GM21390 (cell line): ENCODE results near the gene FHIT.

Source experiments
- ATAC-seq: cut with Tn5 transposase; IDR thresholded peaks from one replicate; pipeline ENCODE4 v1.9.1; 2021; ENCODE audit not compliant: unreplicated experiment

Gene FHIT

DNA sequence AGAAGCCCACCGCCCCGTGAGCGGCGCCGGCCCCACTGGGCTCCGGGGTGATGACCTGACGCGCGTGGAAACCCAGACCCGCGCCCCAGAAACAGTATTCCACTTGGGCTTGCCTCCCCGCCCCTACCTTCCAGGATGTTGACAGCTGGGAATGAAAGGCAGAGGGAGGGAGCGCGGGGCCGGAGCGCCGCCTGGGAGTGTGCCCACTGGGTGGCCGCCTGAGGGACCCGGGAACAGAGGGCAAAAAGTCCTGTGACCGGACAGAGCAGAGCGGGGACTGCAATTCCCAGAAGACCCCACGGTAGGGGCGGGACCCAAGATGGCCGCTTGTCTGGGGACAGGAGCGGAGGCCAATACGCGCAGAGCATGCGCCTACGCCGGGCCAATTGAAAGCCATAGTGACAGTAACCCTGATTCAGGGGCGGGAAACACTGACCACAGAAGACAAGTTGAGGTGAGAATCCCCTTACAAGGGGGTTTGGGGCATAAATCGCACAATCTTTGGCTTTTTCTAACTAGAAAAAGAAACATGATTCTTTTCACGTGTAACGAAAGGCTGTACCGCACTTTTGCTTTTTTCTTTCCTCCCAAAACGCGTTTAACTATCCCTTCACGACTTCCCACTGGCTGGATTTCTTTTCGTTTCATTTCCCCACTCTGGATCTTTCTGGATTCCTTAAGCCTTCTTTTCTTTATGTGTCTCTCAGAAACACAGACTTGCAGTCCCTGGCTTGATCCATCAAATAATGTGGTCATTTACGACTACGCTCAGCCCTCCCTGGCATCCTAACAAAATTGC lies at the start of gene FHIT:
Gene FHIT (minus strand): TSS at position 279 of the 799 bp plus-strand sequence.
- ATAC-seq = peak; percentile 90

DNA sequence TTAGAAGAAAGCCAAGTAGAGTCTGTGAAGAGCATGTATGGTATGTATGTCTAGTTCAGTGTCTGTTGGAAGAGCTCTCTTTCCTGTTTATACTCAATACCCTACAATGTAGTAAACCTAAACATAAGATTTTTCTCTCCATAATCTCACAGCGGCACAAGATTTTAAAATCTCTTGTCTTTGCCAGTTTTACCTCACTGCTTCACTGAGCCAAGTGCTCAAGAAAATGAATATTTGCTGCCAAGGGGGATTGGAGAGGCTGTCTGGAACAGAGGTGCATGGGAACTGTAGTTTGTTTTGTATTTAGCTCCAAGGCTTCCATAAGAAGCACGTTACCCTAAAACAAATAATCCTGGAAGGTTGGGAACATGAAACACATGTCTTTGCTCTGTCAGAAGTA lies 49.5 kb upstream of the FHIT start:
- ATAC-seq = no peak

DNA sequence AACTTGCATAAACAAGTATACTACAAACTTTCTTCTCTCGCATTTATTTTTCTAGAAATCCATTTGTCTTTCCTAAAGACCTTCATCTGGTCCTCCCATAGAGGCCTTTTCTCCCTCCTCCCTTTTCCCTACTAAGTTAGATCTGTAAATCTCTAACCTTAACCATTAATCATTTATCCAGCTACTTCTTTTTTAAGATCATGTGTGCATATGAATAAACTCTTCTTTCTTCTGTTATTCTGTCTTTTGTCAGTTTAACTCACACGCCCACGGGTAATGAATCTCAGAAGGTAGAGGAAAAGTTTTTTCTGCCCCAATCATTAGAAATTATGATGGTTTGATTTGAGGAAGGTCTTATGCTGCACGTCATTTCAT lies 48.7 kb upstream of the FHIT start:
- ATAC-seq = no peak

DNA sequence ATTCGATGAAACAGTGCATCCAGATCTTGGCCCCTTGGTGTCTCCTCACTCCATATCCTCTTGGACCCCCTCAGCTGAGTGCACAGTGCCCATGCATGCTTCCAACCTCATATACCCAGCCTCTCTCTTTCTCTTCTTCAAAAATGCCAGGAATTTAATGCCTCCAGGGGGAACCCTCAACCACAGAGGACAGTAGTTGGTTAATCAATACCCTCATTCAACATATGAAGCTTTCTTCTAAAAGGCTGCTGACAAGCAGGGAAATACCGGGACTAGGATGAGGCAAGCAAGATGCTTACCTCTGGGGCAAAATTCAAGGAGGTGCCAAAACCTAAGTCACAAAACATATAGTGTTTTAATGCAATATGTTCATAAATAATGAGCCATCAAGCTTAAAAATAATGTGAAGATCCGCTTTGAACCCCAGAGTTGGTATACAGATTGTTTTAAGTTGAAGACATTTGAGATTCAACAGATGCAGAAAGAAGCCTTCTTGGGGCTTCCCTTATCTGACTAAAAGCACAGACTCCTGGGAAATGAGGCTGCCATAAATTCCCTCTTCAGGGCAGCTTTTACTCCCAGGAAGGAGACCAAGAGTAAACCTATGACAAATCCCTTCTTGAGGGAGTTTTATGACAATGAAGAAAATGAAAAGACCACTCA lies 48.2 kb upstream of the FHIT start:
- no peak for ATAC-seq

DNA sequence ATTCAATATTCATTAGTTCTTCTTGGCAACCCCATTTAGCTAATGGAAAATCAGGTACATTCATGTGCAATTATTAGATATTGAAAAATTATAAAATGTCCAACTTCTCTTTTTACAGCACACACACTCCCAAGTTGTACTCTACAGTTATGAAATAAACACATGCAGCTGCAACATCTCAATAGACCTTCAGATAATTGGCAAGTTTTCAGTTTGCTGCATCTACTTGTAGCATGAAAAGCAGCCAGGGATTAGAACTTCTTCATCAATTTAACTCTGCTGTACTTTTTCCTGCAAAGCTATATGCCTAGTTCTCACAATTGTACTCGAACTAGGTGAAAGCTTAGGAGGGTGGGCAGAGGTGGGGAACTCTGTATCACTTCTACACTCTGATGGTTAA lies 46.6 kb upstream of the FHIT start:
- ATAC-seq = no peak

DNA sequence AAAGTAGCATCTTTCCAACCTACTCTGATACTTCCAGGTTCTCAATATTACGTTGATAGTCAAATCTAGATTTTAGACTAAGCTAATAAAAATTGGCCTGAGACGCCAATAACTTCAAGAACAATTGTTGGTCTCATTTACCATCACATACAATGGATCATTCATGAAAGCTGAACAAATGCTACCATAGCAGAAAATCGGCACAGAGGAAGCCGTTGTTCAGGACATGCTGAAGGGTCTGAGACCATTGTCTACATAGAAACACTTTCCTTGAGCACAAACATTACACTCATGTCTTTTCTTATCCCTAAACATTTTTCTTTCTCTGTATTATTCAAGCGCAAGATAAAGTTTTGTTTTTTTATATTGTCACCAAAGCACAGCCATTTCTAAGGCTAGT lies 37.2 kb upstream of the FHIT start:
- ATAC-seq = no peak

DNA sequence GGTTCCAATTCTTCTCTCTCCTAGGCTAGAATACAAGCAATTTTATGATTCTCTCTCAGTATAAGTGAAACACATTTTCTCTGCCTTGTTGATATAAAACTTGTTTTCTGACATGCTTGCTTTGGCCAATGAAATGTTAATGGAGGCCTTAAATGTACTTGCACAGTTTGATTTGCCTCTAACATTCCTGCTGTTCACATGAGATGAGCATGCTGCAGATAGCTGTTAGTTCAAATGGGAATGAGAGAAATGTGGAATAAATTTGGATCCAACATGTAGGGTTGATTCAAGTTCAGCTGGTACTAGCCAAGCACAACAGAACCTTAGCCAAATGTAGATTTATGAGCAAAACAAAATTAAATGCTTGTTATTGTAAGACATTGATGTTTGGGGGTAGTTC lies 32.6 kb upstream of the FHIT start:
- no peak for ATAC-seq

DNA sequence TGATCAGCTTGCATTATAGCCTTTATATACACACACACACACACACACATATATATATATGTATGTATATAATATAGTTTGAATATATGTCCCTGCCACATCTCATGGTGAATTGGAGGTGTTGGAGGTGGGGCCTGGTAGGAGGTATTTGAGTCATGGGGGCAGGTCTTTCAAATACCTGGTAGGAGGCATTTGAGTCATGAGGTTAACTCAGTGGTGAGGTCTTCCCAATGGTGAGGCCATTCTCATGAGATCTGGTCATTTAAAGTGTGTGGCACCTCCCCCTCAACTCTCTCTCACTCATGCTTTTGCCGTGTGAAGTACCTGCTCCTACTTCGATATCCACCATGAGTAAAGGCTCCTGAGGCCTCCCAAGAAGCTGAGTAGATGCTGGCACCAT lies 27.5 kb upstream of the FHIT start:
- ATAC-seq = no peak

DNA sequence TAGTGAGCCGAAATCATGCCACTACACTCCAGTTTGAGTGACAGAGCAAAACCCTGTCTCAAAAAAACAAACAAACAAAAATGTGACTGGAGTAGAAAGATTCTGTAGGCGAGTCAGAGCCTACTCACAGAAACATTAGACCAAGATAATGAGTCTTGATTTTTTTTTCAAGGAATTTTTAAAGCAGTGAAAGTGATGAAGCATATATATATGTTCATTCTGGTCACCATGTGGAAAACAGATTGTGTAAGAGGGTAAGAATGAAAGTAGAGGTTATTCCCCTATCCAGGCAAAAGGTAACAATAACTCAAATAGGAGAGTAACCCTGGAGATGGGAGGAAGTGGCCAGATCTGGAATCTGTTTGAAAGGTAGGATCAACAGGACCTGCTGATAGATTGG lies 26.2 kb upstream of the FHIT start:
- ATAC-seq = no peak

DNA sequence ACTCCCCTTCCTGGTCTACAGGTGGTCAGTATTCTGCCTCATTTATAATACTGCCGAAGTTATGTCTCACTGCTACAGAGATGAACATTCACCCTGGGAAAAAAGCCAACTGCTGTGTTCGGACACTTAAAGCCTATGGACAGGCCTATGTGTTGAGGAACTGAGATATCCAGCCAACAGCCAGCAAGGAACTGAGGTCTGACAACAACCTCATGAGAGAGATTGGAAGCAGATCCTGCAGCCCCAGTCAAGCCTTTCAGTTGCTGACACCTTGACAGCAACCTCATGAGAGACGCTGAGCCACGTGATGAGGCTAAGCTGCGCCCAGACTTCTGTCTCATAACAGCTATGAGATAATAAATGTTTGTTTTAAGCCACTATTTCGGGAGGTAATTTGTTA lies 18.2 kb upstream of the FHIT start:
- no peak for ATAC-seq

DNA sequence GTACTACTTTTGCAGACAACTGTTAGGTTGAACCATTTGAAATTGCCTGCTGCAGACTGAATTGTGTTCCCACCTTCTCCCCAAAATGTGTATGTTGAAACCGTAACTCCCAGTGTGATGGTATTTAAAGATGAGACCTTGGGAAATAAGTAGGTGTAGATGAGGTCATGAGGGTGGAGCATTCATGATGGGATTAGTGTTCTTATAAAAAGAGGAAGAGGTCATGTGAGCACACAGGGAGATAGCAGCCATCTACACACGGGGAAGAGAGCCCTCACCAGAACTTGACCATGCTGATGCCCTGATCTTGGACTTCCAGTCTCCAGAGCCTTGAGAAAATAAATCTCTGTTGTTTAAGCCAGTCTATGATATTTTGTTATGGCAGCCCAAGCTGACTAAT lies 17.4 kb upstream of the FHIT start:
- no peak for ATAC-seq

DNA sequence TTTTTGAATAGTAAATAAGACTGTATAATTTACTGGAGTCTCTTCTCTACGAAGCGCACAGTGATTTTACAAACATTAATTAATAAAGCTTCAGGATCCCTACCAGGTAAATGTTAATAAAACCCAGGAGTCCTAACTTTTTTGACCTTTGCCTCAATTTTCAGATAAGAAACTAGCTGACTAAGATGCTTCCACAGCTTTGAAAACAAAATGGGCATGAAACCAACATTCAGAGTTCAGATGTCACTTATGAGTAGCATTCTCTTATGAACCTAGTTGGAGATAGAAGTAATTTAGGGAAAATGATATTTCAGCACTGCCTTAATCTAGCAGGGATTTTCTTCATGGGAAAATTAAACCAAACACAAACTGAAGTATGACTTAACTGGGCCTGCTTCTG lies 13.0 kb upstream of the FHIT start:
- ATAC-seq = no peak

DNA sequence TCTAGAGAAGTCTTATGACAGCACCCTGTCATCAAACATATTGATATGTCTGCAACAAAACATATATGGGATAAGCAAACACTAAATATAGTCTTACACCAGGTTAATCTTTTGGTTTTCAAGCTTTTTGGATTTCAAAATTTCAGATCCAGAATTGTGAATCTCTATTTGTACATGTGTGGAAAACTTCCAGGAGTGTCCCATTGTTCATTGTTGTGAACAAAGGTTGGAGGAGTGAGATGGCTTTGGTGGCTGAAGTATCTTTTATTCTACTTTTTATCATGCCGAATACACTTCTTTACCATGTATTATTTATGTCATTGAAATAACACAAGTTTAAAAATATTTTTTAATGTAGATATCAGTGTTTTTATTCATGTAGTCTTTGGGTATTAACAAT lies 5.9 kb upstream of the FHIT start:
- ATAC-seq = no peak

DNA sequence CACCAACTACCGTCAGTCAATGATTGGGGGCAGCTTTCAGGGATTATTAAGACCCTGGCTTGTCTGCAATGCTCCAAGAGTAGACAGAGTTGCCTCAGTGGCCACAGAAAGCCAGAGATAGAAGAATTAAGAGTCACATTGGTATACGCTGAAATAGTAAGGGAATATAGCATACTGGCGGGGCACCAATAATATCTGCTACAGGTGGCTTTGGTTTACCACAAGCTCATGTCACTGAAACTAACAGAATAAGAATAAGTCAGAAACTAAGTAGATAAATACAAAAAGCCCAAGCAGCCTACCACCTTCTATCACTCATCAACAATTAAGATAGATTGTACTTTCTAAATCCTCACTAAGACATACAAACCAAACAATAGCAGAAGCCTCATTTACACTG lies 2.5 kb upstream of the FHIT start:
- no peak for ATAC-seq

DNA sequence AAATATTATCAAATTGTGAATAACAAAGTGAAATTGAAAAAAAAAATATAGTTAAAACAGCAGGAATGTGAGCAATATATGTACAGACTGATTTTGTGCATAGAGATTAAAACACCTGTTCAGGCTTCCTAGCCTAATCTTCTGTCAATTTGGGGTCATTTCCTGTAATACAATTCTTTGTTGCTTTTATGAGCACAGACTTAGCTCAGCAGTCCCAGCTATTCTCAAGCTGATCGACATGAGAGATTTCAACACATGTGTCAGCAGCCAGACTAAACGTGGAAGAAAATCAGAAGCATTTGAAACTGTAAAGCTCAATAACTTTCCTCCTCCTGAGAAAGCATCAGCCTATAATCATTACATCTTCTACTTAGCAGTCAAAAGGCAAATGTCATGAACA lies 1.6 kb upstream of the FHIT start:
- ATAC-seq = no peak

DNA sequence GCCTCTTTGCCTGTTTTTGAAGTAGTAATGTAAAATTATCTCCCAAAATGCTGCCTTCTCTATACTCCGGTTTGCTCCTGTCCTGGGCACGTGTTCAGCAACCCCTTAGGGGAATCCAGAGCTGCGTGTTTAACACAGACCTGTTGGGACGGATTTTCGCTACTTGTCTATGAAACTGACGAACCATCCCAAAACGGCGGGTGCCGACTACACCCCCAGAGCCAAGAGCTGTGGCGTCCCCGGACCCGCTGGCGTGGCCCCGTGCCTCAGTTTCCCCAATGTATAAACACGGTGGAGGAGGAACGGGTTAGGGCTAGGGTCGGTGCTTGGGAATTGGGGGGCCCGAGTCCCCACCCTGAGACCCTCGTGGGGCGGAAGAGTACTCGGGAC lies 473 bp downstream of the FHIT start:
- no peak for ATAC-seq

DNA sequence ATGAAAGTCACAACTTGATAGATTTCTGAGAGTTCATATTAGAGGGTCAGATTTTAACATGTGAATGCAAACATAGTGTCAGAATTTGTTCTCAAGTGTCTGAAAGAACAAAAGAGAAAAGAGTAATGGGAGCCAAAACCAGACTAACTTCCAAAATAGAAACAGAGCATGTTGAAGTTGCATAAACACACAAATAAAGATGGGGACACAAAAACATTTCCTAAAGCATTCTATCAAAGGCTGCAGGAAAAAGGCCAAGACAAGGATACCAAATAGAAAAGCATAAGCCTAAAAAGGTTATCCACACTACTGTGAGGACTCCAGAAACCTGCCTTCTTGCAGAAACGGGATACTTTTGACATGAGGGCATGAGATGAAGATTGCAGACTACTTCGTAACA lies 2.8 kb downstream of the FHIT start:
- no peak for ATAC-seq

DNA sequence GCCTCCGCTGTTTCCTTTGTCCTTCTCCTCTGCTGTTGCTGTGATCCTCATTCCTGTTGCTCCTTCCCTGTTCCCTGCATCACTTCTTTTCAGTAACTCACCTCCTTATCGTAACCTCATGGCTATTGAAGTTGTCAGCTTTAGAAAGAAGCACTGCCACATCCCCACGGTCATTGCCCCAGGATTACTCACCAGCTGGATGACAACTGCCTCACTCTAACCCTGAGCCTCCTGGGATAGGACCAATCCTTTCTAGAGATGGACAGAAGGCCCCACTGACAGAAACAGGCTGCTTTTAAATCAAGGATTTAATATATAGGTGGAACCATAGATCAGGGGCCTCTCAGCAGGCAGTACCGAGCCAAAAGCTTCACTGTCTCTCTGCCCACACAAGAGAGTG lies 4.1 kb downstream of the FHIT start:
- ATAC-seq = no peak

DNA sequence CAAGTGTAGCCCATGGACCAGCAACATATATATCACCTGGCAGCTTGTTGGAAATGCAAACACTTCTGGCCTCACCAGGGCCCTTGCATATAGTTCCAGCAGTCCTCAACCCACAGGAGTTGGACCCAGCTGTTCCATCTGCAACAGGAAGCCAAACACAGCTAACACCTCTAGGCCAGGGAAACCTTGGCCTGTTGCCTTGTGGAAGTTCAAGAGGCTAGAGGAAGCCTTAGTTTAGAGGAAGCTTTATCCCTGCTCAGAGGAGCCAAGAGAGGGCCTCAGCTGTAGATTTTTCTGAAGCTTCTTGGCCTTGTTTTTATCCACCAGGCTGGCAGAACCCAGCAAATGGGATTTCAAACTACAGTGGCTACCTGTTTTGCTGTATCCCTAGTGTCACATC lies 11.4 kb downstream of the FHIT start:
- ATAC-seq = no peak

DNA sequence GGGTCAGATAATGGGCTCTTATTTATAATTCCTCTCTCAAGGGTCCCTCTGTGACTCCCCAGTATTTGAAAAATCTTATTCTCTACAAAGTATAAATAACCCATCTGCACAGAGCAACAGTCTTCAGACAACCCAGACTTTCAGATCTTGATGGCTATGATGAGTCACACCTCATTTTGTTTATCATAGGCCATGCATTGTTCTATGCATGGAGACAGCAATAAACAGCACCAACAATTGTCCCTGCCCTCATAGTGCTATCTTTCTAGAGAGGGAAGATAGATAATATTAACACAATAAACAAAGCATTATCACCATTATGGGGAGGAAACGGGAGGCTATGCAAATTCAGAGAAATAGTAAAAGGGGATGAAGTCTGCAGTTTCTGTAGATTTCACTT lies 13.4 kb downstream of the FHIT start:
- ATAC-seq = no peak

DNA sequence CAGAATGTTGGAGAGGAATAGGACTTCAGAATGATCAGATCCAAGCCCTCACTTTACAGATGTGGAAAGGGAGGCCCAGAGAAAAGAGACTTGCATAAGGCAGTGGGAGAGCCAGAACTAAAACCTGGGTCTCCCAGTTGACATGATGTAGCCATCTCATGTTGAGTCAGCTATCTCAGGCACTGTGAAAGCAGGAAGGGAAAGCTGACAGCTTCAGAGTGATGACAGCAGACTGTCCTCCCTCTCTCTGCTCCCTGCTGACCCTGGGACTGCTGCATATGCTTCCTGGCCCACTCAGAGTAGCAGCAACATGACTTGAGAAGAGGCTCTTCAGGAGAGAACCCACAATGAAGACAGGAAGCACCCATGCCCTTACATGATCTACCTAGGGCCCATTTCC lies 14.7 kb downstream of the FHIT start:
- peak; percentile 92 for ATAC-seq

DNA sequence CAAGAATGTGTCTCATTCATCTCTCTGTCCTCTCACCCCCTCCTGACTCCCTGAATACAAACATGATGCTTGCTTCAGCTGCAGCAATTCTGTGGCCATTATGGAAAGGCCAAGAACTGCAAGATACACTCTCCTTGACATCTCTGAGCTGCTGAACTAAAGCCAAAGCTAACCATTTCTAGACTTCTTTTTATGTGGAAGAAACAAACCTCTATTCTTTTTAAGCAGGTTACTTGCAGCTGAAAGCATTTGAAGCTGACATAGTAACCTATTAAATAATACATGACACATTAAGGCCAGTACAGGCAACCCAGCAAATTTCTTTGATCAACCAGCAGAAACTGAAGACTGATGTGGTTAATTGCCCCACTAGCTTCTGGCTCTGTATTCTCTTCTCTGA lies 17.5 kb downstream of the FHIT start:
- ATAC-seq = no peak

DNA sequence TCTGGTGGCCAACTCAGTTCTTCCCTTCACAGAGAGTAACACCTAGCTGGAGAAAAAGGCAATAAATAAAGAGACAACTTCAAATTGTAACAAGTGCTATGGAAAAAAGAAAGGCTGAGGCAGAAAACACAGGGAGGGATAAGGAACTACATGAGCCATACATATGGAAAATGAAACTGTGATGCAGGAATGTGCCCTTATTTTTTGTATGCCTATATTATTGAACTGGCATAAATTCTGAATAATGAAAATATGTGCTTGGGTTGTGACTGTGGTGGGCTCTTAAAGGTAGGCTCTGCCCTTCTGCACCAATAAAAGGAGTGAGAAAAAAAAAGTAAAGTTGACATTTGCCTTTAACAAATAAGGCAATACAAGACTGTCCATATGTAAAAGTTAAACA lies 19.6 kb downstream of the FHIT start:
- ATAC-seq = no peak
